HepG2 (cell line): ENCODE results near the gene NLRC4. TPM values are rescaled to one million over a fixed set of nuclear protein-coding genes. Genes with fewer than 3 reads are reported as not detected.

Experiments
- ATF7 ChIP-seq, 2 experiments: fragments of 450-650 bp in 1 of 2; sonication (generic) in 1 of 2; formaldehyde crosslinking in 1 of 2; IDR thresholded peaks; 2 replicates each; pipeline versions ENCODE4 v1.4.0 to v1.6.1; 2016 to 2020; ENCODE audit warnings: antibody characterized with exemption in 1 of 2, mild to moderate bottlenecking in 1 of 2, missing genetic modification reagents in 1 of 2
- ERF ChIP-seq: IDR thresholded peaks from 2 replicates; pipeline ENCODE4 v1.6.1; 2018; ENCODE audit warnings: missing biosample characterization, missing genetic modification reagents
- EZH2 ChIP-seq: conservative IDR thresholded peaks from 2 replicates; pipeline ENCODE4 v1.6.1; 2012; ENCODE audit warnings: mild to moderate bottlenecking, low read depth, low read length, moderate library complexity
- HHEX ChIP-seq: IDR thresholded peaks from 2 replicates; pipeline ENCODE4 v1.6.1; 2016; ENCODE audit warnings: control low read depth
- HNF4G ChIP-seq, 2 experiments: sonication (generic) in 1 of 2; formaldehyde crosslinking in 1 of 2; IDR thresholded peaks; 2 replicates each; pipeline versions ENCODE4 v1.4.0 to v1.6.1; 2011 to 2020; ENCODE audit warnings: borderline replicate concordance in 2 of 2, low read depth in 2 of 2, mild to moderate bottlenecking in 2 of 2, low read length in 1 of 2, missing genetic modification reagents in 1 of 2, moderate library complexity in 1 of 2
- NR2F6 ChIP-seq, 2 experiments: IDR thresholded peaks; 2 replicates each; pipeline ENCODE4 v1.6.1; 2016; ENCODE audit warnings: antibody characterized with exemption in 1 of 2, mild to moderate bottlenecking in 1 of 2
- SAP130 ChIP-seq: IDR thresholded peaks from 2 replicates; pipeline ENCODE4 v1.6.1; 2016; ENCODE audit warnings: low read depth
- SIX4 ChIP-seq: sonication (generic); formaldehyde crosslinking; IDR thresholded peaks from 2 replicates; pipeline ENCODE4 v1.4.0; 2020; ENCODE audit warnings: missing genetic modification reagents
- ZMYM4 ChIP-seq: sonication (generic); formaldehyde crosslinking; IDR thresholded peaks from 2 replicates; pipeline ENCODE4 v1.8.1; 2023; ENCODE audit warnings: mild to moderate bottlenecking, missing genetic modification reagents
- ZNF34 ChIP-seq: sonication (generic); formaldehyde crosslinking; IDR thresholded peaks from 2 replicates; pipeline ENCODE4 v1.4.0; 2020; ENCODE audit warnings: mild to moderate bottlenecking, missing genetic modification reagents, borderline replicate concordance
- ZNF501 ChIP-seq: sonication (generic); formaldehyde crosslinking; IDR thresholded peaks from 2 replicates; pipeline ENCODE4 v1.5.1; 2020; ENCODE audit warnings: mild to moderate bottlenecking, moderate library complexity, missing genetic modification reagents
- ZNF572 ChIP-seq: sonication (generic); formaldehyde crosslinking; IDR thresholded peaks from 2 replicates; pipeline ENCODE4 v1.5.1; 2020; ENCODE audit warnings: mild to moderate bottlenecking, missing genetic modification reagents
- polyA plus RNA-seq, 8 experiments: library from polyadenylated mRNA; depleted of rRNA in 3 of 8; stranded (reverse) in 7 of 8; unstranded in 1 of 8; fragments of >200 nt; fragmentation: Illumina TruSeq in 4 of 8; extraction: Trizol in 4 of 8; gene quantifications; 2 replicates each; pipeline versions ENCODE4 v1.2.1 to v1.2.3, GENCODE V29; 2011 to 2016; ENCODE audit warnings: low read depth in 4 of 8, missing spikeins in 1 of 8, mixed read lengths in 1 of 8; ENCODE audit not compliant: insufficient read depth in 1 of 8
- total RNA-seq, 5 experiments: library from RNA; depleted of rRNA; stranded (reverse); fragments of >200 nt; fragmentation: Illumina TruSeq; extraction: Trizol; gene quantifications; 2 replicates each; pipeline ENCODE4 v1.2.3, GENCODE V29; 2016; ENCODE audit warnings: low read depth in 1 of 5
- TF ChIP-seq, protein P1 (sequence below): sonication (generic); formaldehyde crosslinking; IDR thresholded peaks from 2 replicates; pipeline ENCODE4 v1.5.1; 2020; ENCODE audit warnings: mild to moderate bottlenecking, moderate library complexity, missing genetic modification reagents
- TF ChIP-seq, protein P2 (sequence below): sonication (generic); formaldehyde crosslinking; IDR thresholded peaks from 2 replicates; pipeline ENCODE4 v1.5.0; 2020; ENCODE audit warnings: mild to moderate bottlenecking, missing genetic modification reagents, borderline replicate concordance
- TF ChIP-seq, protein P3 (sequence below): sonication (generic); formaldehyde crosslinking; IDR thresholded peaks from 2 replicates; pipeline ENCODE4 v1.5.0; 2020; ENCODE audit warnings: mild to moderate bottlenecking, missing genetic modification reagents, borderline replicate concordance

Gene NLRC4
- total and polyA plus RNA-seq, 2 of the 13 experiments (the other 11 are each of a cell fraction or from before 2014, with no cell fraction given): 0.15 to 0.29 TPM

DNA sequence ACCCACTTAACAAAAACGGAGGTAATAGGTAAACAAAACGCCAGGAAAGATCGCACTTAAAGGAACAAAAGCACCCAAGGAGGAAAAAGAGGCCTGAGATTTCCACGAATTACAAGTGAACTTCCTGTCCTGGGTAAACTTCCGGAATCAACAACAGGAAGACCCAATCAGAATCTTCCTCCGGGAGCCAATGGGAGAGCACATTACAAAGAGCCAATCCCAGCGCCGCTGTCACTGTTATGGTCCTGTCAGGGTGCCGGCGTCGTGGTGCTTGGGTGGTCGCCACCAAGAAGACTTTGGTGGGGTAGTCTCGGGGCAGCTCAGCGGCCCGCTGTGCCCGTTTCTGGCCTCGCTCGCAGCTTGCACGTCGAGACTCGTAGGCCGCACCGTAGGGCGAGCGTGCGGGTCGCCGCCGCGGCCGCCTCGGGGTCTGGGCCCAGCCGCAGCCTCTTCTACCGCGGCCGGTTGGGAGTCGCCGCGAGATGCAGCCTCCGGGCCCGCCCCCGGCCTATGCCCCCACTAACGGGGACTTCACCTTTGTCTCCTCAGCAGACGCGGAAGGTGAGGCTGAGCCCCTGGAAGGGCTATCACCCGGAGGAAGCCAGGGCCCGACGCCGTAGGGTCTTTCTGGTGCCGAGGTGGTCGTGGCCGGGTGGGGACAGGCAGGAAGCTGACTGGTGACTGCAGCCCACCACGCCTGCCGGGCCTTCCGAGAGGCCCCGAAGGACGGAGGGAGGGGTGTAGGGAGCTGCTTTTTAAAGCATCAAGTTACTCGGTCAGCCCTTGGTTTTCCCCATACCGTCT lies 13.2 kb upstream of the NLRC4 start, which contains the start of gene YIPF4 (continued):
- TF ChIP-seq NR2F6 (IDR thresholded peaks at IDR 0.05) (peak; percentile 28; the same call in 1 of the 2 replicates), NR2F6 (CRISPR knock-in tag; IDR thresholded peaks at IDR 0.05) (no peak), HNF4G (IDR thresholded peaks at IDR 0.05; ENCODE audit: borderline replicate concordance, low read depth, low read length) (no peak), HNF4G (CRISPR knock-in tag; IDR thresholded peaks at IDR 0.05; ENCODE audit: borderline replicate concordance, low read depth) (peak; percentile 80), ZNF34 (CRISPR knock-in tag) (0 out of 2 replicates have a peak, but pooled peaks have one; percentile 25), SIX4 (CRISPR knock-in tag) (no peak), ZNF501 (CRISPR knock-in tag) (peak; percentile 99), ZMYM4 (peak; percentile 82), ERF (CRISPR knock-in tag) (peak; percentile 78; the same call in 1 of the 2 replicates), EZH2 (no peak), HHEX (no peak), ATF7 (IDR thresholded peaks at IDR 0.05) (no peak), ATF7 (CRISPR knock-in tag; IDR thresholded peaks at IDR 0.05) (no peak), SAP130 (peak; percentile 99), ZNF572 (no peak)
- TF ChIP-seq, protein P1, sequence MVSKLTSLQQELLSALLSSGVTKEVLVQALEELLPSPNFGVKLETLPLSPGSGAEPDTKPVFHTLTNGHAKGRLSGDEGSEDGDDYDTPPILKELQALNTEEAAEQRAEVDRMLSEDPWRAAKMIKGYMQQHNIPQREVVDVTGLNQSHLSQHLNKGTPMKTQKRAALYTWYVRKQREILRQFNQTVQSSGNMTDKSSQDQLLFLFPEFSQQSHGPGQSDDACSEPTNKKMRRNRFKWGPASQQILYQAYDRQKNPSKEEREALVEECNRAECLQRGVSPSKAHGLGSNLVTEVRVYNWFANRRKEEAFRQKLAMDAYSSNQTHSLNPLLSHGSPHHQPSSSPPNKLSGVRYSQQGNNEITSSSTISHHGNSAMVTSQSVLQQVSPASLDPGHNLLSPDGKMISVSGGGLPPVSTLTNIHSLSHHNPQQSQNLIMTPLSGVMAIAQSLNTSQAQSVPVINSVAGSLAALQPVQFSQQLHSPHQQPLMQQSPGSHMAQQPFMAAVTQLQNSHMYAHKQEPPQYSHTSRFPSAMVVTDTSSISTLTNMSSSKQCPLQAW (CRISPR knock-in tag): no peak
- TF ChIP-seq, protein P2, sequence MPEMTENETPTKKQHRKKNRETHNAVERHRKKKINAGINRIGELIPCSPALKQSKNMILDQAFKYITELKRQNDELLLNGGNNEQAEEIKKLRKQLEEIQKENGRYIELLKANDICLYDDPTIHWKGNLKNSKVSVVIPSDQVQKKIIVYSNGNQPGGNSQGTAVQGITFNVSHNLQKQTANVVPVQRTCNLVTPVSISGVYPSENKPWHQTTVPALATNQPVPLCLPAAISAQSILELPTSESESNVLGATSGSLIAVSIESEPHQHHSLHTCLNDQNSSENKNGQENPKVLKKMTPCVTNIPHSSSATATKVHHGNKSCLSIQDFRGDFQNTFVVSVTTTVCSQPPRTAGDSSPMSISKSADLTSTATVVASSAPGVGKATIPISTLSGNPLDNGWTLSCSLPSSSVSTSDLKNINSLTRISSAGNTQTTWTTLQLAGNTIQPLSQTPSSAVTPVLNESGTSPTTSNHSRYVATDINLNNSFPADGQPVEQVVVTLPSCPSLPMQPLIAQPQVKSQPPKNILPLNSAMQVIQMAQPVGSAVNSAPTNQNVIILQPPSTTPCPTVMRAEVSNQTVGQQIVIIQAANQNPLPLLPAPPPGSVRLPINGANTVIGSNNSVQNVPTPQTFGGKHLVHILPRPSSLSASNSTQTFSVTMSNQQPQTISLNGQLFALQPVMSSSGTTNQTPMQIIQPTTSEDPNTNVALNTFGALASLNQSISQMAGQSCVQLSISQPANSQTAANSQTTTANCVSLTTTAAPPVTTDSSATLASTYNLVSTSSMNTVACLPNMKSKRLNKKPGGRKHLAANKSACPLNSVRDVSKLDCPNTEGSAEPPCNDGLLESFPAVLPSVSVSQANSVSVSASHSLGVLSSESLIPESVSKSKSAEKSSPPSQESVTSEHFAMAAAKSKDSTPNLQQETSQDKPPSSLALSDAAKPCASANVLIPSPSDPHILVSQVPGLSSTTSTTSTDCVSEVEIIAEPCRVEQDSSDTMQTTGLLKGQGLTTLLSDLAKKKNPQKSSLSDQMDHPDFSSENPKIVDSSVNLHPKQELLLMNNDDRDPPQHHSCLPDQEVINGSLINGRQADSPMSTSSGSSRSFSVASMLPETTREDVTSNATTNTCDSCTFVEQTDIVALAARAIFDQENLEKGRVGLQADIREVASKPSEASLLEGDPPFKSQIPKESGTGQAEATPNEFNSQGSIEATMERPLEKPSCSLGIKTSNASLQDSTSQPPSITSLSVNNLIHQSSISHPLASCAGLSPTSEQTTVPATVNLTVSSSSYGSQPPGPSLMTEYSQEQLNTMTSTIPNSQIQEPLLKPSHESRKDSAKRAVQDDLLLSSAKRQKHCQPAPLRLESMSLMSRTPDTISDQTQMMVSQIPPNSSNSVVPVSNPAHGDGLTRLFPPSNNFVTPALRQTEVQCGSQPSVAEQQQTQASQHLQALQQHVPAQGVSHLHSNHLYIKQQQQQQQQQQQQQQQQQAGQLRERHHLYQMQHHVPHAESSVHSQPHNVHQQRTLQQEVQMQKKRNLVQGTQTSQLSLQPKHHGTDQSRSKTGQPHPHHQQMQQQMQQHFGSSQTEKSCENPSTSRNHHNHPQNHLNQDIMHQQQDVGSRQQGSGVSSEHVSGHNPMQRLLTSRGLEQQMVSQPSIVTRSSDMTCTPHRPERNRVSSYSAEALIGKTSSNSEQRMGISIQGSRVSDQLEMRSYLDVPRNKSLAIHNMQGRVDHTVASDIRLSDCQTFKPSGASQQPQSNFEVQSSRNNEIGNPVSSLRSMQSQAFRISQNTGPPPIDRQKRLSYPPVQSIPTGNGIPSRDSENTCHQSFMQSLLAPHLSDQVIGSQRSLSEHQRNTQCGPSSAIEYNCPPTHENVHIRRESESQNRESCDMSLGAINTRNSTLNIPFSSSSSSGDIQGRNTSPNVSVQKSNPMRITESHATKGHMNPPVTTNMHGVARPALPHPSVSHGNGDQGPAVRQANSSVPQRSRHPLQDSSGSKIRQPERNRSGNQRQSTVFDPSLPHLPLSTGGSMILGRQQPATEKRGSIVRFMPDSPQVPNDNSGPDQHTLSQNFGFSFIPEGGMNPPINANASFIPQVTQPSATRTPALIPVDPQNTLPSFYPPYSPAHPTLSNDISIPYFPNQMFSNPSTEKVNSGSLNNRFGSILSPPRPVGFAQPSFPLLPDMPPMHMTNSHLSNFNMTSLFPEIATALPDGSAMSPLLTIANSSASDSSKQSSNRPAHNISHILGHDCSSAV (CRISPR knock-in tag): peak; percentile 82; the same call in 1 of the 2 replicates
- TF ChIP-seq, protein P3, sequence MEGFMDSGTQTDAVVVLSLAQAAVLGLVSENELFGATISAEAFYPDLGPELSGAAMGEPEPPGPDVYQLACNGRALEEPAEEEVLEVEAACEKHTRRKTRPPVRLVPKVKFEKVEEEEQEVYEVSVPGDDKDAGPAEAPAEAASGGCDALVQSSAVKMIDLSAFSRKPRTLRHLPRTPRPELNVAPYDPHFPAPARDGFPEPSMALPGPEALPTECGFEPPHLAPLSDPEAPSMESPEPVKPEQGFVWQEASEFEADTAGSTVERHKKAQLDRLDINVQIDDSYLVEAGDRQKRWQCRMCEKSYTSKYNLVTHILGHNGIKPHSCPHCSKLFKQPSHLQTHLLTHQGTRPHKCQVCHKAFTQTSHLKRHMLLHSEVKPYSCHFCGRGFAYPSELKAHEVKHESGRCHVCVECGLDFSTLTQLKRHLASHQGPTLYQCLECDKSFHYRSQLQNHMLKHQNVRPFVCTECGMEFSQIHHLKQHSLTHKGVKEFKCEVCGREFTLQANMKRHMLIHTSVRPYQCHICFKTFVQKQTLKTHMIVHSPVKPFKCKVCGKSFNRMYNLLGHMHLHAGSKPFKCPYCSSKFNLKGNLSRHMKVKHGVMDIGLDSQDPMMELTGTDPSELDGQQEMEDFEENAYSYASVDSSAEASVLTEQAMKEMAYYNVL (CRISPR knock-in tag): peak; percentile 69
